ENCODE data around the gene TRANK1. TPM values are rescaled to one million over a fixed set of nuclear protein-coding genes. Genes with fewer than 3 reads are reported as not detected.

TRANK1 gene
- total and polyA plus RNA-seq, 12 donors = 5.0 to 28.0 (median 14.0) TPM

GRCh38 chr3:36969540-36970432 is 24.9 kb upstream of the TRANK1 start:
- H3K4me3 ChIP-seq = no peak overlapping the region
- 27 to 41% (median 32%) methylated on average over 3 to 4 of the region's 4 CpGs for WGBS, 4 donors
- no peaks in the 10 kb centered on the region for H3K36me3 ChIP-seq (replicated peaks in 1 of 2)
- TF ChIP-seq CTCF (IDR thresholded peaks at IDR 0.05) (no peak), POLR2A (IDR thresholded peaks at IDR 0.05) (no peak)
- no peaks in the 10 kb centered on the region for H3K9me3 ChIP-seq (replicated peaks in 1 of 3)
- H3K27ac ChIP-seq = peak overlapping the region in 2 of 5 donors; percentile 8 to 53
- peaks cover 7% of the 10 kb centered on the region in 2 donors for H3K4me1 ChIP-seq (replicated peaks in 1 of 2)
- H3K27me3 ChIP-seq = no peaks in the 10 kb centered on the region
- intact Hi-C loops (cut with DNase I) = no loop called here
- DNase-seq = peak; percentile 43 to 89 (median 57)

- H3K27ac ChIP-seq = no peak overlapping the region
- no peaks in the 10 kb centered on the region for H3K27me3 ChIP-seq
- intact Hi-C loops (cut with DNase I) = no loop called here
- H3K4me1 ChIP-seq (replicated peaks in 1 of 2) = peaks cover 7% of the 10 kb centered on the region in 2 donors
- no peak for TF ChIP-seq CTCF (IDR thresholded peaks at IDR 0.05)
- TF ChIP-seq POLR2A (IDR thresholded peaks at IDR 0.05) = no peak
- DNase-seq = no peak
- H3K9me3 ChIP-seq (replicated peaks in 1 of 3) = no peaks in the 10 kb centered on the region
- H3K36me3 ChIP-seq (replicated peaks in 1 of 2) = no peaks in the 10 kb centered on the region
- WGBS, 4 donors = 85 to 94% (median 92%) methylated on average over 4 of the region's 4 CpGs
- H3K4me3 ChIP-seq = no peak overlapping the region
Observed at GRCh38 chr3:36969085-36969484, 24.2 kb upstream of the TRANK1 start.

GRCh38 chr3:36965440-36965839 is 20.6 kb upstream of the TRANK1 start:
- Histone ChIP-seq H3K36me3 (replicated peaks in 1 of 2) (no peaks in the 10 kb centered on the region), H3K9me3 (replicated peaks in 1 of 3) (no peaks in the 10 kb centered on the region), H3K27ac (no peak overlapping the region), H3K27me3 (no peaks in the 10 kb centered on the region), H3K4me1 (replicated peaks in 1 of 2) (peaks cover 7% of the 10 kb centered on the region in 2 donors), H3K4me3 (no peak overlapping the region)
- 77 to 89% (median 88%) methylated on average over 3 of the region's 3 CpGs for WGBS, 4 donors
- DNase-seq = no peak
- TF ChIP-seq CTCF (IDR thresholded peaks at IDR 0.05) (no peak), POLR2A (IDR thresholded peaks at IDR 0.05) (no peak)
- intact Hi-C loops (cut with DNase I) = no loop called here

- no peaks in the 10 kb centered on the region for H3K36me3 ChIP-seq (replicated peaks in 1 of 2)
- intact Hi-C loops (cut with DNase I) = loop anchor here in 1 of 2 donors (5.0 kb wide), 1 partner anchor 238 kb away; no protein-coding TSS in a partner anchor
- no peak overlapping the region for H3K27ac ChIP-seq
- H3K9me3 ChIP-seq (replicated peaks in 1 of 3) = no peaks in the 10 kb centered on the region
- DNase-seq = no peak
- TF ChIP-seq CTCF (IDR thresholded peaks at IDR 0.05) (no peak), POLR2A (IDR thresholded peaks at IDR 0.05) (no peak)
- H3K4me1 ChIP-seq (replicated peaks in 1 of 2) = peaks cover 2 to 3% of the 10 kb centered on the region in 2 donors
- H3K27me3 ChIP-seq = no peaks in the 10 kb centered on the region
- no peak overlapping the region for H3K4me3 ChIP-seq
Observed at GRCh38 chr3:36964817-36965216, 20.0 kb upstream of the TRANK1 start.

Measured in adrenal gland (tissue), 12 donors.